Erythroblast (primary cell): ENCODE measurements around the gene FCAR.
"Not testable (repeated sequence)": the region's sequence is repeated elsewhere in the genome, so short reads cannot be mapped to it uniquely, and the experiment has no call there.

ENCODE experiments used
- GATA1 ChIP-seq: IDR thresholded peaks from 2 replicates; pipeline ENCODE4 v1.6.1; 2011; ENCODE audit warnings: low read depth, mild to moderate bottlenecking, control low read depth, low read length, moderate library complexity
- POLR2A ChIP-seq: IDR thresholded peaks from 2 replicates; pipeline ENCODE4 v1.6.1; 2011; ENCODE audit warnings: mild to moderate bottlenecking, low read length

- TF ChIP-seq POLR2A, GATA1: not testable (repeated sequence)
Observed at GRCh38 chr19:54859421-54859820, 14.6 kb upstream of the FCAR start.
